DMS53 treated with DMSO at 0.1 percent for 48 hours (cell line): ENCODE results near the gene PLEKHA1.

ENCODE experiments used
- DNase-seq: peaks from one replicate; lab custom pipeline; 2025; ENCODE audit not compliant: unreplicated experiment; lab: John Stamatoyannopoulos, UW

Gene PLEKHA1

GRCh38 chr10:122420624-122421007 lies 46.1 kb downstream of the PLEKHA1 start:
- no peak for DNase-seq

- no peak for DNase-seq
Observed at GRCh38 chr10:122421054-122421625, 46.6 kb downstream of the PLEKHA1 start.

DNA sequence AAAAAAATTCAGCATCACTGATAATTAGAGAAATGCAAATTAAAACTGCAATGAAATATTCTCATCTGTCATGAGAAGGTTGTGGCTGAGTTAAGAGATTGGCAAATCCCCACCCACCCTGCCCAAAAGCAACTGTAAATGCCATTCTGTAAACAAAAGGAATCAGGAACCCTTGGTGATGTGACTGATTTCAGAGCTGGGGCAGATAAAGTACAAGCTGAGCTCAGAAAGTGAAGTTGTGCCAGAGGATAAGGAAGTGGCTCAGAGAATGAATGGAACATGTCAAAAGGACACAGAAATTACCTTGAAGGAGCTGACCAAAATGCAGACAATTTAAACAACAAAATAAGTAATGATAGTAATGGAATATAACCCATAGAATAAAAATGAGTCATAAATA lies 47.2 kb downstream of the PLEKHA1 start:
- no peak for DNase-seq

- no peak for DNase-seq
Observed at GRCh38 chr10:122422266-122422989, 47.9 kb downstream of the PLEKHA1 start.

GRCh38 chr10:122424059-122424458 lies 49.6 kb downstream of the PLEKHA1 start:
- DNase-seq, result no peak

- no peak for DNase-seq
Observed at GRCh38 chr10:122426829-122427228, 52.3 kb downstream of the PLEKHA1 start.

GRCh38 chr10:122427280-122427679 lies 52.8 kb downstream of the PLEKHA1 start:
- no peak for DNase-seq

DNA sequence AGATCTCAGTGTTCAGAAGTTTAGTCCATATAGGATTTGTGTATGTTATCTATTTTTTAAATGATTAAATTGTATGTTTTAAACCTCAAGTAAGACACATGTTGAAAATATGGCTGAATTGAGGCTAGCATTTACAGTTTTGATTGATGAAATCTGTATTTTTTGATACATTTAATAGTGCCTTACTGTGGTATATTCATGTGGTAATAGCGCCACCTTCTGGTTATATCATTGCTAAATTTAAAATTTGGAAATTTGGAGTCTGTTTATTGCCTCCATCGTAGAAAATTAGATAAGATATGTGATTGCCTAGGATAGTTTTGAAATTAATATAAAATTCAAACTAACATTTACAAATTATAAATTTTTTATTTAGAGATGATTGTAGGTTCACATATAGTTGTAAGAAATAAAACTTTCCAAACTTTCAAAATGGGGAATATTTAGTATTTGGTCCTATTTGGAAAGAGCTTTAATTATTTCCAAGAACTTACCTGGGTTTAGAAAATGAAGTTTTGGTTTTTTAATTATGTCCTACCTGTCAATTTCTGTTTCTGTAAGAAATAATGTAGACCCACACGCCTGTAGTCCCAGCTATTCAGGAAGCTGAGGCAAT lies 60.8 kb downstream of the PLEKHA1 start:
- peak; percentile 54 for DNase-seq

- peak; percentile 33 for DNase-seq
Observed at GRCh38 chr10:122441961-122442360, 67.5 kb downstream of the PLEKHA1 start.

DNA sequence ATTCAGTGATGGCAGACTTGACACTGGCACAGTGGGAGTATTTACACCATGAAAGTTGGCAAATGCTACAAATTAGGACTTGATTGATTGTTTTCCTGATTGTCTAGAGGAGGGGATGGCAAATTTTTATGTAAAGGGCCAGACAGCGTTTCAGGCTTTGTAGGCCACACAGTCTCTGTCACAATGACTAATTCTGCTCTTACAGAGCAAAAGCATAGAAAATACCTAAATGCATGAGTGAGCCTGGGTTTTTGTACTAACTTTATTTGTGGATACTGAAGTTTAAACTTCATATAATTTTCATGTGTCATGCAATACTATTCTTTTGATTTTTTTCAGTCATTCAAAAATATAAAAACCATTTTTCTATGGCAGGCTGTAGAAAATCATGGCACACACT lies 71.0 kb downstream of the PLEKHA1 start:
- DNase-seq, result no peak

DNA sequence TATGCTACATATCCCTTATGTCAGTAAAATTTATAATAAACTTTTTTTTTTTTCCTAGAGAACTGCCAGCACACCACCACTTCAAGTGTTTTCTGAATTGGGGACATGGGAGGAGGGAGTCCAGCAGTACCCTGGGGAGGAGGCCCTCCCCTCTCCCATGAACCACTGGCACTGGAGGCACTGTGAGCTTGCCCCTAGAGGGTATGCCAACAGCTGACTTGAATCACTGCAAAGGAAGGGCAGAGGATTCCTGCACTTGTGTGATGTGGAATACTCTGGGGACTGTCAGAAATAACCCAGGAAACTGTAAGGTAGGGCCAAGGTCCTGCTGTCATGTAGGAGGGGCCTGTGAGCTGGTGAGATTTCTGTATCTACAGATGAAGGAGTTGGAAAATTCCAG lies 71.4 kb downstream of the PLEKHA1 start:
- no peak for DNase-seq

GRCh38 chr10:122446668-122447423 lies 72.3 kb downstream of the PLEKHA1 start:
- DNase-seq, result no peak

DNA sequence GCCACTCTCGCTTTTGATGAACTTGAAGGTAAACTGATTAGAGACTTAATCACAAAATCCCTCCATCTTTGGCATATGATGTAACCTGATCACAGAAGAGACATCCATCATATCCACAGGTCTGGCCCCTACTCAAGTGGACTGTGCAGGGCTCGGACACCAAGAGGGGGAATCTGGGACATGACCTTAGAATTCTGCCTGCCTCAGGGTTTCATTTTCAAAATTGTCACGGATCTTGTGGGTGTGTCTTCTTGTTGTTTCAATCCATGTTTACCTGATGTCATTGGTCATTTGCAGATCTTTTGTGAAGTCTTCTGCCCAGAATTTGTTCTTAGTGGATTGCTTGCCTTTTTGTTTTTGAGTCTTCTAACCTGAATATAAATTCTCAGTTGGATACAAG lies 74.1 kb downstream of the PLEKHA1 start:
- DNase-seq, result no peak

DNA sequence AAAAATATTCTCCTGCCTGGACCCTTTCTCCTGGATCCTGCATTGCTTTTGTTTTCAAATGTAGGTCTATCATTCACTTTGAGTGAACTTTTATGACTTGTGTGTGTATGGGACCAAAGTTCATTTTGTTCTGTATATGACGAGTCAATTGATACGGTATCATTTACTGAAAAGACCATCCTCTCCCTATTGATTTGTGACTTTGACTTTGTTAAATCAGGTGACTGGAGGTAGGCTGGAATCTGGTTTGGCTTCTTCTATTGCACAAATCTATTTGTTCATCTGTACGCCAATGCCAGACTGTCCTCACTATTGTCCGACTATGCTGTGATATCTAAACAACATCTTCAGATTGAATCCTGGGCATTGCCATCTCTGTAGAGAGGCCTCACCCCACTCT lies 74.6 kb downstream of the PLEKHA1 start:
- DNase-seq, result no peak

GRCh38 chr10:122450353-122450990 lies 76.0 kb downstream of the PLEKHA1 start:
- no peak for DNase-seq

- DNase-seq, result no peak
Observed at GRCh38 chr10:122454071-122454470, 79.6 kb downstream of the PLEKHA1 start.

GRCh38 chr10:122454603-122455080 lies 80.1 kb downstream of the PLEKHA1 start, which contains the start of gene ARMS2:
Gene ARMS2 (plus strand): TSS chr10:122454653. CDS start chr10:122454728, 75 bp downstream.
- no peak for DNase-seq

- no peak for DNase-seq
Observed at GRCh38 chr10:122455376-122456079, 81.0 kb downstream of the PLEKHA1 start.

DNA sequence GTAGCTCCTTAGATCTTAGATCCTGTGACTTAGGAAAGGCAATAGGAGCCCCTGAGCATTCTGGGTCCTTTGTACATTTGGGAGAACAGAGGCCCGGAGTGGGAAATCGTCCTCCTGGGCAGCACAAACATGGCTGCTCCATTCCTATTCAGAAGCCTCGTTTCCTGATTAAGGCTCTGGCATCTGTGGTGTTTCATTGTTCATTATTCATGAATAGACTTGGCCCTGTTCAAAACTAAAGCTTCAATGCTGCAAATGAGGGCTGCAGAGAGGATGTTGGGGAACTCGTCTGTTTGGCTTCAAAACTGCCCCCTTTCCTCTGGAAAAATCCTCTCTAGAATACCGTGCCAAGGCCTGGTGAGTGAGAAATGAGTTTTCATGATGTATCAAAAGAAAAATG lies 83.4 kb downstream of the PLEKHA1 start:
- DNase-seq, result no peak

DNA sequence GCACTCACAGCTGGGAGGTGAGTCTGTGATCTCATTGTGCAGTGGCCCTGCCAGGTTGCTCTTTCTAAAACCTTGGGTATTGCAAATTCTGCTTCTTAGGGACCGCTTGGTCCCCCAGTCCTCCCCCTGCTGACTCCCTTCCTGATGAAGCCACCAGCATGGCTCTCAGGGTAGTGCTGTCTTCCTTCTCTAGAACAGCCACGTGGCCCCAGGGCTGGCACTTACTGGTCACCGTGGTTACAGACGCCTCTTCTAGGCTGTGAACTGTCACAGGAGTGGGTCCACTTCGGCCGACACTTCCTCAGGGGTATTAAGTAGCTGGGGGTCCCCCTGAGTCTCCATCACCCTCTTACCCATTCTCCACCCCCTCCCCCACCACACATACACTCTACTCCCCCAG lies 84.2 kb downstream of the PLEKHA1 start:
- no peak for DNase-seq
